AG04449 (cell line): Measurements from ENCODE around the gene POLR2A.
A peak's percentile ranks its signal among the peaks of the same experiment; 100 is the strongest.

ENCODE experiments used
- CTCF ChIA-PET: fragments of 350-600 bp; formaldehyde crosslinking; extraction: SDS; loops from one replicate; lab custom pipeline; 2021; ENCODE audit warnings: antibody characterized with exemption; lab: Yijun Ruan, JAX
- POLR2A ChIA-PET: fragments of 400-600, 350-600 bp; formaldehyde crosslinking; extraction: SDS; loops from one replicate; lab custom pipeline; 2020; ENCODE audit warnings: antibody characterized with exemption, inconsistent platforms; lab: Yijun Ruan, JAX
- DNase-seq: peaks from one replicate; pipeline ENCODE4 v3.0.0-alpha.2; 2010; ENCODE audit warnings: low read depth, low spot score
- H3K4me3 ChIP-seq: 2 replicates; pipeline ENCODE4 v1.5.1; 2011; ENCODE audit warnings: low read depth, mild to moderate bottlenecking, control low read depth, low read length
- TF ChIP-seq, protein P1 (sequence below): IDR thresholded peaks from one replicate; pipeline ENCODE4 v1.5.1; 2011; ENCODE audit warnings: mild to moderate bottlenecking, moderate library complexity, low read length, control low read depth, inconsistent platforms; ENCODE audit not compliant: insufficient read depth; ENCODE audit errors: missing control alignments

Gene POLR2A

GRCh38 chr17:7437950-7438614, 46.1 kb upstream of the POLR2A start:
- peak overlapping the region; percentile 47 for H3K4me3 ChIP-seq
- TF ChIP-seq, protein P1, sequence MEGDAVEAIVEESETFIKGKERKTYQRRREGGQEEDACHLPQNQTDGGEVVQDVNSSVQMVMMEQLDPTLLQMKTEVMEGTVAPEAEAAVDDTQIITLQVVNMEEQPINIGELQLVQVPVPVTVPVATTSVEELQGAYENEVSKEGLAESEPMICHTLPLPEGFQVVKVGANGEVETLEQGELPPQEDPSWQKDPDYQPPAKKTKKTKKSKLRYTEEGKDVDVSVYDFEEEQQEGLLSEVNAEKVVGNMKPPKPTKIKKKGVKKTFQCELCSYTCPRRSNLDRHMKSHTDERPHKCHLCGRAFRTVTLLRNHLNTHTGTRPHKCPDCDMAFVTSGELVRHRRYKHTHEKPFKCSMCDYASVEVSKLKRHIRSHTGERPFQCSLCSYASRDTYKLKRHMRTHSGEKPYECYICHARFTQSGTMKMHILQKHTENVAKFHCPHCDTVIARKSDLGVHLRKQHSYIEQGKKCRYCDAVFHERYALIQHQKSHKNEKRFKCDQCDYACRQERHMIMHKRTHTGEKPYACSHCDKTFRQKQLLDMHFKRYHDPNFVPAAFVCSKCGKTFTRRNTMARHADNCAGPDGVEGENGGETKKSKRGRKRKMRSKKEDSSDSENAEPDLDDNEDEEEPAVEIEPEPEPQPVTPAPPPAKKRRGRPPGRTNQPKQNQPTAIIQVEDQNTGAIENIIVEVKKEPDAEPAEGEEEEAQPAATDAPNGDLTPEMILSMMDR = no peak
- ChIA-PET CTCF (interaction anchor here (0.9 to 5.3 kb wide), 8 partner anchors 10 to 123 kb away, joined by 3 to 62 read pairs (median 6); partner anchors contain the start of genes CHRNB1, SLC35G6, SPEM1 and TMEM95), POLR2A (interaction anchor here (1.3 to 1.8 kb wide), 2 partner anchors 42 to 46 kb away, joined by 5 to 6 read pairs; partner anchors contain the start of genes POLR2A and ZBTB4)
- DNase-seq = no peak

DNA sequence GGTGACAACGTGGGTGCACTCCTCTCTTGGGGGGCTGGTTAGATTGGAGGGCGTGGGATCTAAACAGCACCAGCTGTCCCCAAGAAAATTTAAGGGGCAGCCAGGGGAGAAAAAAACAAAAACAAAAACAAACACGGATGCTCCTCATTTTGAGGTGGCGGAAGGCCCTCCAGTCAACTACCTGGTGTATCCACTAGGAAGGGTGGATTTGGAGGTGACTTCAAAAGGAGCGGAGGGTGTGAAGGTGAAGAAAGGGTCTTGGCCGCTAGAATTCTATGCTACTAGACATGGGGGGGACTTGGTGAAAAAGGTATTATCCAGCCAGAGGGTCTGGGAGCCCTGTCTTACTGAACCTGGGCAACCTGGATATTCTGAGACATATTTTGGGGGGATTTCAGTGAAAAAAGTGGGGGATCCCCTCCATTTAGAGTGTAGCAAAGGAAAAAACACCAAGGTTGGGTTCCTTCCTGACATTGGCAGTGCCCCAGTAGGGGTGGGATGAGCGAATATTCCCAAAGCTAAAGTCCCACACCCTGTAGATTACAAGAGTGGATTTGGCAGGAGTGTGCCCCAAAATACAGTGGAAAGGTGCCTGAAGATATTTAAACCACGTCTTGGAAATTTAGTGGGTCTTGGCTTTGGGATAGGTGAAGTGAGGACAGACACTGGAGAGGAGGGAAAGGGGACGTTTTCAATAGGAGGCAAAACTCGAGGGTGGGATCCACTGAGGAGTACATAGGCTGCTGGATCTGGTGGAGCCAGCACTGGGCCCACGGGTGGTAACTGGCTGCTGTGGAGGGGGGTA, 45.3 kb upstream of the POLR2A start:
- H3K4me3 ChIP-seq = peak overlapping the region; percentile 38
- DNase-seq = no peak
- TF ChIP-seq, protein P1 = no peak
- POLR2A ChIA-PET = interaction anchor here (1.3 kb wide), 1 partner anchor 46 kb away, joined by 5 read pairs; the partner anchor contains the start of gene POLR2A
- CTCF ChIA-PET = interaction anchor here (0.9 to 5.3 kb wide), 6 partner anchors 9 to 122 kb away, joined by 3 to 62 read pairs (median 5); partner anchors contain the start of genes CHRNB1, SLC35G6 and TMEM95

DNA sequence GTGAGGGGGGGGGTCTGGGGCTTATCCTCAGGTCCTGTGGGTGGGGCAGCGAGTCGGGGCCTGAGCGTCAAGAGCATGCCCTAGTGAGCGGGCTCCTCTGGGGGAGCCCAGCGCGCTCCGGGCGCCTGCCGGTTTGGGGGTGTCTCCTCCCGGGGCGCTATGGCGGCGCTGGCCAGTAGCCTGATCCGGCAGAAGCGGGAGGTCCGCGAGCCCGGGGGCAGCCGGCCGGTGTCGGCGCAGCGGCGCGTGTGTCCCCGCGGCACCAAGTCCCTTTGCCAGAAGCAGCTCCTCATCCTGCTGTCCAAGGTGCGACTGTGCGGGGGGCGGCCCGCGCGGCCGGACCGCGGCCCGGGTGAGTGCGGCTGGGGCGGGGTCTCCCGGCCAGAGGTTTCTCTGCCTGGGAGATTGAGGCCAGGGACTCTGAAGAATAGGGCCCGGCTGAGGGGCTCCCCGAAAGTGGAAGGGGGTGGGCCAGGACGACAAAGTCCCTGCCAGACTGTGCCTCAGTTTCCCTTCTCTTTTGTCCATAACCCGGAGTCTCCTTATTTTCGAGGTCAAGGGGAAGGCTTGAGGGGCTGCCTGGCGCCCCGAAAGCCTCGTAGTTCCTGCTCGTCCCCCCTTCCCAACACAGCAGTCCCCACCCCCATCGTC, 44.6 kb upstream of the POLR2A start, which contains the start of gene FGF11:
Gene FGF11 (plus strand): TSS at position 51 of the 651 bp plus-strand sequence. CDS start 109 bp downstream, at position 160.
- ChIA-PET CTCF (interaction anchor here (1.0 to 5.3 kb wide), 6 partner anchors 38 to 121 kb away, joined by 3 to 52 read pairs (median 5); partner anchors contain the start of gene TMEM95), POLR2A (interaction anchor here (2.1 kb wide), 1 partner anchor 36 kb away, joined by 6 read pairs; the partner anchor contains the start of gene TMEM256)
- no peak for DNase-seq
- TF ChIP-seq, protein P1 = no peak
- peak within 1 kb of the TSS; percentile 47 for H3K4me3 ChIP-seq

- DNase-seq = no peak
- CTCF ChIA-PET = interaction anchor here (0.9 to 3.1 kb wide), 6 partner anchors 19 to 121 kb away, joined by 3 to 16 read pairs (median 4); partner anchors contain the start of gene TMEM95
- H3K4me3 ChIP-seq = peak overlapping the region; percentile 38
- POLR2A ChIA-PET = interaction anchor here (0.6 to 2.1 kb wide), 3 partner anchors 36 to 44 kb away, joined by 3 to 6 read pairs (median 6); partner anchors contain the start of genes POLR2A, TMEM256 and ZBTB4
- TF ChIP-seq, protein P1 = no peak
Measured at GRCh38 chr17:7440113-7440833, 43.9 kb upstream of the POLR2A start.

GRCh38 chr17:7440834-7441195, 43.4 kb upstream of the POLR2A start:
- H3K4me3 ChIP-seq = peak overlapping the region; percentile 38
- CTCF ChIA-PET = interaction anchor here (0.9 to 3.1 kb wide), 9 partner anchors 14 to 247 kb away, joined by 3 to 16 read pairs (median 3); partner anchors contain the start of genes TMEM95, TP53 and WRAP53
- TF ChIP-seq, protein P1 = peak; percentile 9
- POLR2A ChIA-PET = interaction anchor here (0.6 to 2.1 kb wide), 5 partner anchors 37 to 75 kb away, joined by 3 to 6 read pairs (median 3); partner anchors contain the start of genes POLR2A, TMEM256 and ZBTB4
- DNase-seq = no peak
